HL-60 (cell line): ENCODE results near the gene C6orf132.

ENCODE experiments used
- DNase-seq, 2 experiments: peaks; one replicate each; pipeline ENCODE4 v3.0.0-alpha.2; 2010 to 2020; ENCODE audit warnings: low read depth in 1 of 2, low spot score in 1 of 2
- H3K27ac ChIP-seq: fragments of 250-450 bp; sonication (Bioruptor Pico); replicated peaks from 2 replicates; pipeline ENCODE4 v1.5.1; 2020; ENCODE audit warnings: mild to moderate bottlenecking, moderate library complexity
- H3K27me3 ChIP-seq: fragments of 250-450 bp; sonication (Bioruptor Pico); 2 replicates; pipeline ENCODE4 v1.5.1; 2021; ENCODE audit warnings: mild to moderate bottlenecking, moderate library complexity; ENCODE audit not compliant: insufficient read depth, poor library complexity, severe bottlenecking
- H3K4me3 ChIP-seq: replicated peaks from 2 replicates; pipeline ENCODE4 v1.5.1; 2011; ENCODE audit warnings: mild to moderate bottlenecking, control low read depth, low read length; ENCODE audit not compliant: insufficient read depth
- GABPA ChIP-seq: IDR thresholded peaks from 2 replicates; pipeline ENCODE4 v1.6.1; 2012; ENCODE audit warnings: low read depth
- POLR2AphosphoS5 ChIP-seq: IDR thresholded peaks from 2 replicates; pipeline ENCODE4 v1.6.1; 2012; ENCODE audit warnings: low read depth
- REST ChIP-seq: IDR thresholded peaks from 2 replicates; pipeline ENCODE4 v1.6.1; 2012; ENCODE audit warnings: low read depth; ENCODE audit not compliant: insufficient replicate concordance
- SPI1 ChIP-seq: IDR thresholded peaks from 2 replicates; pipeline ENCODE4 v1.6.1; 2012; ENCODE audit warnings: low read depth, mild to moderate bottlenecking, borderline replicate concordance
- TF ChIP-seq, protein P1 (sequence below): IDR thresholded peaks from one replicate; pipeline ENCODE4 v1.5.1; 2011; ENCODE audit warnings: low read length, control low read depth, inconsistent platforms; ENCODE audit not compliant: insufficient read depth

C6orf132 gene

DNA sequence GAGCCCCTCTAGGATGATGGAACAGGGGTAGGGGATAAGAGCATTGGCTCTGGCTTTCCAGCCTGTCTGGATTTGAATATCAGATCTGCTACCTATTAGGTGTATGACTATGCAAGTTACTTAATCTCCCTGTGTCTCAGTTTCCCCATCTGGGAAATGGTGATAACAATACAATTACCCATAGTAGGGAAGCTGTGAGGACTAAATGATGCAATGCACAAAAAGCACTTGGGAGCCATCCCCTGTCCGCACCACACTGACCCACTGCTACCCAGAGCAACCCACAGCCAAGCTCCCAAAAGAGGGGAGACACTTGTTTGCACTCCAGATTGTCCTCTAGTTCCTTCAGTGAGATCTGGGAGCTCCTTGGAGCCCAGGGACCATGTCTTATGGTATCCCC is 30.1 kb downstream of the C6orf132 start:
- no peak for TF ChIP-seq SPI1
- no peak overlapping the region for H3K27ac ChIP-seq
- H3K27me3 ChIP-seq, result no peaks in the 10 kb centered on the region
- no peak for DNase-seq
- H3K4me3 ChIP-seq, result no peak overlapping the region

DNA sequence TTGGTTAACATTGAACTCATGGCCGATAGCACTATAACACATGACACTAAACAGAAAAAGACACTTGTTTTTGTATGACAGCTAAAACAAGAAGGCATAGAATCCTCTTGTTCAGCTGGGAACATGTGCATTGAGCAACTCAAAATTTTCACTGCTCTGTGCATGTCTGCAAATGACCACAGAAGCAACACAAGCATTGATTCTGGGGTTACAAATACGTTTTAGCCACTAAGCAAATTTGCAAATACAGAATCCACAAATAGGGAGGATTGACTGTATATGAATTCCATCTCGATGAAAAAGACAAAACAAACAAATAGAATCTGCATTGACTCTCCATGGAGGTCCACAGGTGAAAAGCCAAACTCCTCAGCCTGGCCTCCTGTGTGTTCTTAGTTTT is 31.7 kb downstream of the C6orf132 start:
- no peak overlapping the region for H3K27ac ChIP-seq
- TF ChIP-seq REST (no peak), GABPA (no peak), POLR2AphosphoS5 (no peak), SPI1 (no peak)
- TF ChIP-seq, protein P1, sequence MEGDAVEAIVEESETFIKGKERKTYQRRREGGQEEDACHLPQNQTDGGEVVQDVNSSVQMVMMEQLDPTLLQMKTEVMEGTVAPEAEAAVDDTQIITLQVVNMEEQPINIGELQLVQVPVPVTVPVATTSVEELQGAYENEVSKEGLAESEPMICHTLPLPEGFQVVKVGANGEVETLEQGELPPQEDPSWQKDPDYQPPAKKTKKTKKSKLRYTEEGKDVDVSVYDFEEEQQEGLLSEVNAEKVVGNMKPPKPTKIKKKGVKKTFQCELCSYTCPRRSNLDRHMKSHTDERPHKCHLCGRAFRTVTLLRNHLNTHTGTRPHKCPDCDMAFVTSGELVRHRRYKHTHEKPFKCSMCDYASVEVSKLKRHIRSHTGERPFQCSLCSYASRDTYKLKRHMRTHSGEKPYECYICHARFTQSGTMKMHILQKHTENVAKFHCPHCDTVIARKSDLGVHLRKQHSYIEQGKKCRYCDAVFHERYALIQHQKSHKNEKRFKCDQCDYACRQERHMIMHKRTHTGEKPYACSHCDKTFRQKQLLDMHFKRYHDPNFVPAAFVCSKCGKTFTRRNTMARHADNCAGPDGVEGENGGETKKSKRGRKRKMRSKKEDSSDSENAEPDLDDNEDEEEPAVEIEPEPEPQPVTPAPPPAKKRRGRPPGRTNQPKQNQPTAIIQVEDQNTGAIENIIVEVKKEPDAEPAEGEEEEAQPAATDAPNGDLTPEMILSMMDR, result no peak
- H3K4me3 ChIP-seq, result no peak overlapping the region
- peaks cover under 1% of the 10 kb centered on the region for H3K27me3 ChIP-seq
- no peak for DNase-seq

DNA sequence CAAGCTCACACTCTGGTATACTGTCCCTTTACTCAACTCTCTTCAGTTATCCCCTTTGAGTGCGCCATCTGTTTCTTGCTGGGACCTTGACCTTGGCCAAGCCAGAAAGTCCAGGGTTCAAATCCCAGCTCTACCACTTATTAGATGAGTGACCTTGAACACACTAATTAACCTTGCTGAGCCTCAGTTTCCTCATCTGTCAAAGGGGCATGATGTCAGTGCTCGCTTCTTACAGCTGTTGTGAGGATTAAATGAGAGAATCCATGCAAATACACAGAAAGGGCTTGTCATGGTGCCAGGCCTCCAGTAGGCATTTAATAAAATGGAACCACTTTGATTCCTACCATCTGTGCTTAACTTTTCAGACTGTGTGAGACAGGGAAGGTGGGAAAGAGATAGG is 34.3 kb downstream of the C6orf132 start:
- Histone ChIP-seq H3K27me3 (peaks cover 12% of the 10 kb centered on the region), H3K27ac (no peak overlapping the region), H3K4me3 (no peak overlapping the region)
- TF ChIP-seq, protein P1, result no peak
- TF ChIP-seq GABPA, result no peak
- TF ChIP-seq SPI1, result no peak
- no peak for TF ChIP-seq POLR2AphosphoS5
- TF ChIP-seq REST, result no peak
- no peak for DNase-seq

DNA sequence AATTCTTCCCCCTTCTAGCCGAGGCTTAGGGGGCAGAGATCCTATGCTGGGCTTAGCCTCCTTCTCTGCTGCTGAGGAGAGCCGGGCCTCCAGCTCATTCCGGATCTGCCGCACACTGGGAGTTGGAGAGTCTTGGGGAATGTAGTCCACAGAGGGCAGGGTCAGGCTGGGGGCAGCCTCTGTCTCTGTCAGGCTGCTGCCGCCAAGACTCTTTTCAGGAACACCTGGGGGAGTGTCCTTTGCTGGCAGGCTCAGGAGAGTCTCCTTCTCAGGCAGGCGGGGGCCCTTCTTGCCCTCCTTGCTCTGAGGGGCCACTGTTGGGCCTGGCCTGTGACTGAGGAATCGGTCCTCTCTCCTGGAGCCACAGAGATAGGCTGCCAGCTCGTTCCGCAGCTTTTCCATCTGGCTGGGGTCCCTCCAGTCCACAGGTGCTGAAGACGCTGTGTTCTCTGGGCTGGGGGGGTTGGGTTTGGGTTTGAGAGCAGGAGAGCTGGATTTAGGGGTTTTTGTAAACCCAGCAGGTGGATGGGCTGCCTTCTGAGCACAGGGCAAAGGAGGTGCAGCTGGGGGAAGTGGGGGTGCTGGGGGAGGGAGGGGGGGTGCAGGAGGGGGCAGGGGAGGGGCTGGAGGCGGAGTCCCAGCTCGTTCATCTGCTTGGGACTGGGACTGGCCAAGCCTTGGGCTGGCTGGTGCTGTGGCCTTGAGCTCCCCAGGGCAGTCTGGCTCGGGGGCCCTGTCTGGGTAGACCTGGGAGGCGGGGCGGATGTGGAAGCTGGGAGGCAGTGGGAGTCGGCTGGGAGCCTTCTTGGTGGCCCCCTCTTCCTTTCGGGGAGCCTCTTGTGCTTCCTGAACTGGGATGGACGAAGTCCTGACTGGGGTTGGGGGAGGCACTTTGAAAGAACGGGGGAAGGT is 36.1 kb downstream of the C6orf132 start:
- no peak for DNase-seq
- Histone ChIP-seq H3K27me3 (peaks cover 12% of the 10 kb centered on the region), H3K4me3 (no peak overlapping the region), H3K27ac (no peak overlapping the region)
- TF ChIP-seq, protein P1, result no peak
- TF ChIP-seq POLR2AphosphoS5, result no peak
- no peak for TF ChIP-seq GABPA
- TF ChIP-seq REST, result no peak
- no peak for TF ChIP-seq SPI1
